IPS-20b (cell line): Measurements from ENCODE around the gene TMEM176B.

ENCODE experiments used
- H3K27ac ChIP-seq: one replicate; pipeline ENCODE4 v1.5.1; 2013; ENCODE audit warnings: low read length
- H3K27me3 ChIP-seq: 2 replicates; pipeline ENCODE4 v1.6.1; 2013; ENCODE audit warnings: mild to moderate bottlenecking, low read length, inconsistent platforms; ENCODE audit not compliant: insufficient read depth
- H3K36me3 ChIP-seq: 2 replicates; pipeline ENCODE4 v1.6.1; 2013; ENCODE audit warnings: low read depth, mild to moderate bottlenecking, inconsistent platforms, low read length, moderate library complexity; ENCODE audit not compliant: insufficient read depth
- H3K4me1 ChIP-seq: 2 replicates; pipeline ENCODE4 v1.6.1; 2013; ENCODE audit warnings: mild to moderate bottlenecking, control low read depth, inconsistent platforms, low read length, moderate library complexity; ENCODE audit not compliant: insufficient read depth
- H3K4me3 ChIP-seq: 2 replicates; pipeline ENCODE4 v1.5.1; 2013; ENCODE audit warnings: mild to moderate bottlenecking, low read length, inconsistent platforms
- H3K9ac ChIP-seq: 2 replicates; pipeline ENCODE4 v1.6.1; 2013; ENCODE audit warnings: low read depth, mild to moderate bottlenecking, inconsistent platforms, low read length, moderate library complexity
- H3K9me3 ChIP-seq: 2 replicates; pipeline ENCODE4 v1.6.1; 2013; ENCODE audit warnings: mild to moderate bottlenecking, low read depth, low read length, inconsistent platforms; ENCODE audit not compliant: insufficient read depth

TMEM176B gene

DNA sequence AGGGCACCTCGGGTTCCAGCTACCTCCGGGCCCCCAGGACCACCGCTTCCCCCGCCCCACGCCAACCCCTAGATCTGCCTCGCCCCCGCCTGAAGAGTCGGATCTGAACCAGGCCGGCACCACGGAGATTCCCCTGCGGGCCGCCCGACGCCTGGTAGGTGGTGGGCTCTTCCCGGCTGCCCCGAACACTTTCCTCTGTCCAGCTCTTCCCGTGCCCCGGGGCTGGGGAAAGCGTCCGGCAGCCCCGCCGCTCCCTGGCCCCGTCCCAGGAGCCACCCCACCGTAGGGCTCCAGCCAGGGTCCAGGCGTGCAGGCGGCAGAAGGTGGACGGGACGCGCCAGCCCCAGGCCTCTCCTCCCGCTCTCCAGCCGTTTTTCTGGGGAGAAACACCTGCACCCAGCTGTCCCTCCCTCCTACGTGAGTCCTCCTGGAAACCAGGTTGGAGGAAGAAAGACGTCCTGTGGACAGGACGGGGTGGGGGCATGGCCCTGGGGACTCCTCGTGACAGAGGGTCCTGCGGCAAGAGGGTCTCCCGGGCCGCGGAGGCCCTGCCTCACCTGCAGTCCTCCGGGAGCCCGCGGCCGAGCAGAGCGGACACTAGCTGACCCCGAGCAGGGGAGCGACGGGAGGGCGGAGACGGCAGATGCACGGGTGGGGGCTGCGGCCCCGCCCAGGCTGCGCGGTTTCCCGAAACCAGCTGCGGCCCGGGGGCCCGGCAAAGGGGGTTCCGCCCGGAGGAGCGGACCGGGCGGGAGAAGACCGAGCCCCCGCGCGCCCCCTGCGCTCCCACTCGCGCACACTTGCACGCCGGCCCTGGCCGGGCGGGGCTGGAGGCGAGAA, at the start of gene TMEM176B:
Gene TMEM176B (minus strand): TSS at position 624 of the 840 bp plus-strand sequence. CDS start 3,795 bp downstream, outside the sequence.
- H3K9ac ChIP-seq = no peak within 1 kb of the TSS
- H3K36me3 ChIP-seq = no peaks in the 10 kb centered on the region
- peaks cover 90% of the 10 kb centered on the region for H3K27me3 ChIP-seq
- no peaks in the 10 kb centered on the region; the same call in 1 of the 2 replicates for H3K4me1 ChIP-seq
- H3K27ac ChIP-seq = no peak within 1 kb of the TSS
- H3K9me3 ChIP-seq = no peaks in the 10 kb centered on the region
- H3K4me3 ChIP-seq = peak within 1 kb of the TSS; percentile 65

DNA sequence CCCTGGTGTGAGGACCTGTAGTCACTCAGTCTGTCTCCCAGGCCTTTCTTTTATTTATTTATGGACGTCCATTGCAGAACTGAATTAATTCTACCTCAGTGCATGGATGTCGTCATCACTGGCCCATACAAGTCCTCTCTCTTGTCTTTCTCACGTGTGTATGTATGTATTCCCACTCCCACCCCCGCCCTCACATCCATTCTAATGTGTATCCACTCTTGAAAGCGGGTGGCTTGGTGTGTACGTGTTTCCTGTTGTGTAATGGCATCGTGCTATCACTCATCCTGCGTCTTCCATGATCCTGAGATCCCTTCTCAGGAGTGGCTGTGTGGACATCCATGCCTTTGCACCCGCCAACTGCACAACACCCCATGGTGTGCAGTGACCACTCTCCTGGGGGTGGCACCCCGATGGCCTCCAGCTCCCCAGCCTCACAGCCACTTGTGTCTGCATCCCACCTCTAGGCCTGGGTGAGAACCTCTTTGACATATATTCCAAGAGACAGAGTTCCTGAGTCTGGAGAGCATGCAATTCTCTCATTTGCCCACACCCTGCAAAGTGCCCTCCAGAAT, 49.1 kb upstream of the TMEM176B start:
- Histone ChIP-seq H3K27ac (no peak overlapping the region), H3K4me3 (no peak overlapping the region), H3K4me1 (peaks cover 4% of the 10 kb centered on the region; the same call in 1 of the 2 replicates), H3K36me3 (no peaks in the 10 kb centered on the region), H3K9me3 (no peaks in the 10 kb centered on the region), H3K27me3 (no peaks in the 10 kb centered on the region; the same call in 1 of the 2 replicates), H3K9ac (no peak overlapping the region)

- H3K27me3 ChIP-seq = no peaks in the 10 kb centered on the region; the same call in 1 of the 2 replicates
- H3K4me1 ChIP-seq = peaks cover 4% of the 10 kb centered on the region; the same call in 1 of the 2 replicates
- no peaks in the 10 kb centered on the region for H3K9me3 ChIP-seq
- H3K36me3 ChIP-seq = no peaks in the 10 kb centered on the region
- no peak overlapping the region for H3K27ac ChIP-seq
- no peak overlapping the region for H3K9ac ChIP-seq
- no peak overlapping the region for H3K4me3 ChIP-seq
Measured at GRCh38 chr7:150848561-150849115, 48.5 kb upstream of the TMEM176B start.

DNA sequence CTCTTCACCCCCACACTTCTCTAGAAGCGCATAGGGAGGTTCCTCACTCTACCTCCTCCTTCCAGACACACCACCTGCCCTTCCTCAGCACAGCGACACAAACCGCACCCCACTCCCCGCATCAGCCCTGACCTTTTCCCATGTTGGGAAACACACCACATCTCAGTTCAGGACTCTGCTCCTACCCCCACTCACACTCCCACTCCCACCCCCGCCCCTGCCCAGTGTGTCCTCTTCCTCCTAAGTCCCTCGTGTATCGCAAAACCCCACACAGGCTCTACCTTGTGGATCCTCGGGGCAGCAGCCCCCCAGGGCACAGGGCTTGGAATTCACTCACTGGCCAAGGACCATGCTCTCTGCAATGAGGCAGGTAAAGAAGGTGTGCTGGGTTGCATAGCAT, 47.9 kb upstream of the TMEM176B start:
- Histone ChIP-seq H3K9ac (no peak overlapping the region), H3K4me3 (no peak overlapping the region), H3K9me3 (no peaks in the 10 kb centered on the region), H3K27ac (no peak overlapping the region), H3K4me1 (peaks cover 4% of the 10 kb centered on the region; the same call in 1 of the 2 replicates), H3K27me3 (no peaks in the 10 kb centered on the region; the same call in 1 of the 2 replicates), H3K36me3 (no peaks in the 10 kb centered on the region)

GRCh38 chr7:150847536-150847935, 47.4 kb upstream of the TMEM176B start:
- Histone ChIP-seq H3K9ac (no peak overlapping the region), H3K27ac (no peak overlapping the region), H3K4me1 (peaks cover 4% of the 10 kb centered on the region; the same call in 1 of the 2 replicates), H3K36me3 (no peaks in the 10 kb centered on the region), H3K27me3 (no peaks in the 10 kb centered on the region; the same call in 1 of the 2 replicates), H3K4me3 (no peak overlapping the region), H3K9me3 (no peaks in the 10 kb centered on the region)

GRCh38 chr7:150846291-150847115, 46.3 kb upstream of the TMEM176B start:
- Histone ChIP-seq H3K27me3 (no peaks in the 10 kb centered on the region), H3K27ac (no peak overlapping the region), H3K4me3 (no peak overlapping the region), H3K4me1 (no peaks in the 10 kb centered on the region), H3K9ac (no peak overlapping the region), H3K36me3 (no peaks in the 10 kb centered on the region), H3K9me3 (no peaks in the 10 kb centered on the region)

- H3K36me3 ChIP-seq = no peaks in the 10 kb centered on the region
- no peak overlapping the region for H3K27ac ChIP-seq
- H3K9me3 ChIP-seq = no peaks in the 10 kb centered on the region
- no peaks in the 10 kb centered on the region for H3K4me1 ChIP-seq
- H3K27me3 ChIP-seq = no peaks in the 10 kb centered on the region
- H3K9ac ChIP-seq = no peak overlapping the region
- H3K4me3 ChIP-seq = no peak overlapping the region
Measured at GRCh38 chr7:150845421-150845861, 45.3 kb upstream of the TMEM176B start.

- H3K27me3 ChIP-seq = no peaks in the 10 kb centered on the region
- no peaks in the 10 kb centered on the region for H3K9me3 ChIP-seq
- no peaks in the 10 kb centered on the region for H3K36me3 ChIP-seq
- H3K9ac ChIP-seq = no peak overlapping the region
- H3K4me1 ChIP-seq = no peaks in the 10 kb centered on the region
- H3K27ac ChIP-seq = no peak overlapping the region
- no peak overlapping the region for H3K4me3 ChIP-seq
Measured at GRCh38 chr7:150842716-150843115, 42.6 kb upstream of the TMEM176B start.

DNA sequence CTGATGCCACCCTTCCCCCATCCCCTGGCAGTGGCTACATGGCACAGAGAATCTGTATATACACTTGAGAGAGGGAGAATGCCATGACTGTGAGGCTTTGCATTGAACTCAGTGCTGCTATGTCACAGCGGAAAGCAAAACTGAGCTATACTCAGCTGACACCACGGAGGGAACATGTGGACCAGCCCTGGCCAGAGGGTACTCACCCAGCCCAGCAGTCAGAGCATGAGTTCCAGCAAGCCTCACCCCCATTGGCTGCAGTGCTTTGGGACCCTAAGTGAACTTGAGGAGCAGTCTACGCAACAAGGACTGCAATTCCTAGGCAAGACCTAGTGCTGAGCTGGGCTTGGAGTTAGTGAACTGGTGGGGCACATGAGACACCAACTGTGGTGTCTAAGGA, 41.9 kb upstream of the TMEM176B start:
- Histone ChIP-seq H3K4me1 (no peaks in the 10 kb centered on the region), H3K27ac (no peak overlapping the region), H3K9me3 (no peaks in the 10 kb centered on the region), H3K9ac (no peak overlapping the region), H3K36me3 (no peaks in the 10 kb centered on the region), H3K4me3 (no peak overlapping the region), H3K27me3 (no peaks in the 10 kb centered on the region)

- H3K9me3 ChIP-seq = no peaks in the 10 kb centered on the region
- no peaks in the 10 kb centered on the region for H3K4me1 ChIP-seq
- H3K4me3 ChIP-seq = no peak overlapping the region
- H3K9ac ChIP-seq = no peak overlapping the region
- no peaks in the 10 kb centered on the region; the same call in 1 of the 2 replicates for H3K27me3 ChIP-seq
- H3K36me3 ChIP-seq = no peaks in the 10 kb centered on the region
- H3K27ac ChIP-seq = no peak overlapping the region
Measured at GRCh38 chr7:150838965-150839650, 38.9 kb upstream of the TMEM176B start.
